Rectal smooth muscle tissue (tissue), 1 donor: ENCODE measurements around the gene OR13J1.

Source experiments
- H3K27ac ChIP-seq: one replicate; pipeline ENCODE4 v1.7.0; 2013; ENCODE audit warnings: low read depth, low read length, inconsistent platforms
- H3K27me3 ChIP-seq: one replicate; pipeline ENCODE4 v1.7.0; 2013; ENCODE audit warnings: low read length; ENCODE audit not compliant: control insufficient read depth, insufficient read depth
- H3K36me3 ChIP-seq: one replicate; pipeline ENCODE4 v1.7.0; 2013; ENCODE audit warnings: low read length; ENCODE audit not compliant: control insufficient read depth, insufficient read depth
- H3K4me1 ChIP-seq: one replicate; pipeline ENCODE4 v1.7.0; 2013; ENCODE audit warnings: low read length; ENCODE audit not compliant: control insufficient read depth, insufficient read depth
- H3K4me3 ChIP-seq: one replicate; pipeline ENCODE4 v1.7.0; 2013; ENCODE audit warnings: low read length
- H3K9ac ChIP-seq: one replicate; pipeline ENCODE4 v1.7.0; 2013; ENCODE audit warnings: low read length

OR13J1 gene

DNA sequence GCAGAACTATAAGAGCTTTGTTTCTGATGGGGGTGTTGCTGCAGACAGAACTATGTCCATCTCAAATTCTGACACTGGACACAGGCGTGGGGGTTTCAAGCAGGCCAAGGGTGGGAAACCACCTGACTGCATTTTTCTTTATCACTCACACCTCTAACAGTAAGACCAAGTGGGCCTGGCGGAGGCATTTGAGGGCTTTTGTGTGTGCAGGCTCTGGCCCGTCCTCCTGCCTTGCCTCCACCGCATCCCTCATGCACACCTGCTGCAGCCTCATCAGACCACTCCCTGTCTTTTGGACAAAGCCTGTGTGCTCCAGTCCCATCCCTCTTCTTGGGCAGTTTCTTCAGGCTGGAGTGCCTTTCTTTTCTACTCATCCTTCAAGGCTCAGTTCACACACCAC lies 7.9 kb downstream of the OR13J1 start:
- Histone ChIP-seq H3K36me3 (no peaks in the 10 kb centered on the region), H3K4me3 (no peak overlapping the region), H3K27ac (no peak overlapping the region), H3K4me1 (no peaks in the 10 kb centered on the region), H3K9ac (no peak overlapping the region), H3K27me3 (peaks cover 2% of the 10 kb centered on the region)

DNA sequence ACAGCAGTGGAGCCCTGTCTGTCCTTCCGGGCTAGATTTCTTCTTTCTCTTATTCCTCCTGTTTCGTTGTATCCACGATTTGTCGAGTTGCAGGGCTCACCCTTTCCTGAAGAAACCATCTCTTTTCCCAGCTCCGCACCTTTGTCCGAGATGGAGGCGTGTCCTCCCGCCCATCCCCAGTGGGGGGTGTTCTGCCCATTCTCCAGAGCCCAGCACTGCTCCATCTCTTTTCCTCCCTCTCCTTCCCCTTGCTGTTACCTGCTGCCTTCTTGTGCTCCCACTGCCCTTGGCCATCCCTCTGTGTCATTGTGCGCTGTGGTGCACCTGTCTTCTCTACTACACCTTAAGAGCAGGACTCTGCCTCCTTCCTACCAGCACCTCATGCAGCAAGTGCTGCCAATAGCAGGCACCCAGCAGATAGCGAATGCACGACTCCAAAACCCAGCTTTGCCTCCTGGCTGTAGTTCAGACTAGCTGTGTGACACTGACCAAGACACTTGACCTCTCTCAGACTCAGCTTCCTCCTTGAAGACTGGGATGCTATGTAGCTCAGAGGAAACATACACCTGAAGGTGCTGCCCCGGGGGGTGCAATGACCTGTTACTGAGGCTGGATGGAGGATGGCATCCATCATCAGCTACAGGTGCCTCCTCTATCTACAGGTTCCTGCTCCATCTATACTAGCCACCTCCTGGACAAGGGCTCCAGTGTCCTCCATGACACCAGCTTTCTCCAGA lies 8.9 kb downstream of the OR13J1 start:
- H3K4me1 ChIP-seq: no peaks in the 10 kb centered on the region
- no peak overlapping the region for H3K27ac ChIP-seq
- H3K9ac ChIP-seq: no peak overlapping the region
- H3K36me3 ChIP-seq: no peaks in the 10 kb centered on the region
- H3K27me3 ChIP-seq: peaks cover 2% of the 10 kb centered on the region
- no peak overlapping the region for H3K4me3 ChIP-seq

DNA sequence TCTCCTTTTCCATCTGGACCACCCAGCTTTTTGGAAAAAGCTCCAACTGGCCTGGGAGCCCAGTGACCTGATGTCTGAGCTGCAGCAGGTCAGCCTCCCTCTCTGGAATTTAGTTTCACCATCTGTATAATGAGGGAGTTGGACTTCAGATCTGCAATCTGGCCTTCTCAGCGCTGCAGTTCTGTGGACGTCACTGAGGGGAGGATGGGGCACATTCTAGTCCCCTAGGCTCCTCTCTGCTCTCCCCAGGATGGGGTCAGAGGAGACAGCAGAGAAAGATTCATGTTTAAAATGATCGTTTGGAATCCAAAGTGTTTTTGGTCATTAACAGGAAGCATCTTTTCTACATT lies 10.2 kb downstream of the OR13J1 start:
- Histone ChIP-seq H3K4me3 (no peak overlapping the region), H3K27me3 (no peaks in the 10 kb centered on the region), H3K27ac (no peak overlapping the region), H3K9ac (no peak overlapping the region), H3K36me3 (no peaks in the 10 kb centered on the region), H3K4me1 (no peaks in the 10 kb centered on the region)

DNA sequence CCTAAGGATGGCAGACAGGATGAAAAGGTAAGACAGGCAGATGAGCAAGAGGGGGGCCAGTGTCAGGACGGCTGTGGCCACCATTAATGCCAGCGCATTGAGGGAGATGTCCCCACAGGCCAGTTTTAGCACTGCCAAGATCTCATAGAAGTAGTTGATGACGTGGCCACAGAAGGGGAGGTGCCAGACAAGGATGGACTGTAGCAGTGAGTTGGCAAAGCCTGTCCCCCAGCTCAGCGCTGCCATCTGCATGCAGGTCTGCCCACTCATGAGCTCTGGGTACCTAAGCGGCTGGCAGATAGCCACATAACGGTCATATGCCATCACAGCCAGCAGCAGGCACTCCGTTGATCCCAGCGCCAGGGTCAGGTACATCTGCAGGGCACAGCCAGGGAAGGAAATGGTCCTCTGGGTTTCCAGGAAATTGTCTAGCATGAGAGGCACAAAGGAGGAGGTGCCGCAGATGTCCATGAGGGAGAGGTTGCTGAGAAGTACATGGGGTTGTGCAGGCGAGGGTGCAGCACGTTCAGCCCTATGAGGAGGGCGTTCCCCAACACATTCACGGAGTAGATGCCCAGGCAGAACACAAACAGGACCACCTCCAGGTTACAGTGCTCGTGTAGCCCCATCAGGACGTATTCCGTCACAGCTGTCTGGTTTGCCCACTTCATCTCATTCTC lies 10.8 kb downstream of the OR13J1 start:
- Histone ChIP-seq H3K27ac (no peak overlapping the region), H3K36me3 (no peaks in the 10 kb centered on the region), H3K4me1 (no peaks in the 10 kb centered on the region), H3K4me3 (no peak overlapping the region), H3K9ac (no peak overlapping the region), H3K27me3 (no peaks in the 10 kb centered on the region)

DNA sequence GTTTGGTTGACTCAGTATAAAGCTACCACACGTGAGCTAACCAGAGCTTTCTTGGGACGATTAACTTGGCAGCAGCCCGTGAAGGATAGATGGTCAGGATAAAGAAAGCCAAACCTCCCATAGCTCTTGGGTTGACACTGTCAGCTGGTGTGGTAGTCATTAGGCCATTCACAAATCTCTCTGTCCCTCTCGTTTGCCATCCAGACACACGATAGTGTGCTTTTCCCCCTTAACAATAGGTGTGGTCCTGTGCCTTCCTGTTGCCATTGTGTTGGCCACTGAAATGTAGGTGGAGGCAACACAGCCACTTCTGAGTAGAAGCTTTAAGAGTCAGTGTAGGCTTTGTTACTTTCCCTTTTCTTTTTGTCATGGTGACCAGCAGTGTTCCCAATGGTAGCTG lies 11.7 kb downstream of the OR13J1 start:
- Histone ChIP-seq H3K36me3 (peaks cover under 1% of the 10 kb centered on the region), H3K4me1 (no peaks in the 10 kb centered on the region), H3K9ac (no peak overlapping the region), H3K27ac (no peak overlapping the region), H3K27me3 (no peaks in the 10 kb centered on the region), H3K4me3 (no peak overlapping the region)

DNA sequence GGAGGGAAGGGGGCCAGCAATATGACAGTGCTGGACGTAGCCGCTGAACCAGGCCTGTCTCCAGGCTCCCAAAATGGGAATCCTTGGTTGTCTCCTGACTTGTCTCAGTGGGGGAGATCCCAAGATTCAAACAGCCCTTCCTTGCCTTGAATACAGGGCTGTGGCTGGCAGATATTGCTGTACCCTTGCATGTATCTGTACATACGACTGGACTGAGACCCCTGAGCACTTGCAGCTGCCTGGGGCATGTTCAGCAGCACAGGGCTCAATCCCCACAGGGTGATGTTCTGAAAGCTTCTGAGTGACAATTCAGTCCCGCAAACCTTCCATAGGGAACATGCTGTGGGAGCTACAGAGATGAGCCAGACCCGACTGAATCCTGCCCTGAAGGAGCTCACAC lies 13.3 kb downstream of the OR13J1 start:
- Histone ChIP-seq H3K4me1 (no peaks in the 10 kb centered on the region), H3K27me3 (no peaks in the 10 kb centered on the region), H3K4me3 (no peak overlapping the region)

DNA sequence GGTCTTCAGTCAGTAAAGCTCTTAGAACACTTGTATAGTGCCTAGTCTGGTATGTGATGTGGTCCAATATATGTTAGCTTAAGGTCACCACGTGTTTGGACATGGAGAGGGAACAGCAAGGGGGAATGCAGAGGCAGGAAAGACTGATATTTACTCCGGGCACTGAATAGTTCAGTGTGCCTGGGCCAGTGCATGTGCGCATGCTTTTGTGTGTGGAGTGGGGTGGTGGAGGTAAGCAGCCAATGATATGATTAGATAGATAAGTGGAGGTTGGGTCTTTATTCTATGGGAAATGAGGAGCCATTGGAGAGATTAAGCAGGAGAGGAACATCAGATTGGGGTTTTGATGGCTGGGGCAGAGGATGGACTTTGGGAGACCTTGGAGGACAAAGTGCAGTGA lies 14.0 kb downstream of the OR13J1 start:
- Histone ChIP-seq H3K27ac (no peak overlapping the region), H3K36me3 (peaks cover 3% of the 10 kb centered on the region), H3K27me3 (no peaks in the 10 kb centered on the region)

More for the DNA sequence above, 13.3 kb downstream of the OR13J1 start:
- Histone ChIP-seq H3K27ac (no peak overlapping the region), H3K36me3 (peaks cover 3% of the 10 kb centered on the region), H3K9ac (no peak overlapping the region)

DNA sequence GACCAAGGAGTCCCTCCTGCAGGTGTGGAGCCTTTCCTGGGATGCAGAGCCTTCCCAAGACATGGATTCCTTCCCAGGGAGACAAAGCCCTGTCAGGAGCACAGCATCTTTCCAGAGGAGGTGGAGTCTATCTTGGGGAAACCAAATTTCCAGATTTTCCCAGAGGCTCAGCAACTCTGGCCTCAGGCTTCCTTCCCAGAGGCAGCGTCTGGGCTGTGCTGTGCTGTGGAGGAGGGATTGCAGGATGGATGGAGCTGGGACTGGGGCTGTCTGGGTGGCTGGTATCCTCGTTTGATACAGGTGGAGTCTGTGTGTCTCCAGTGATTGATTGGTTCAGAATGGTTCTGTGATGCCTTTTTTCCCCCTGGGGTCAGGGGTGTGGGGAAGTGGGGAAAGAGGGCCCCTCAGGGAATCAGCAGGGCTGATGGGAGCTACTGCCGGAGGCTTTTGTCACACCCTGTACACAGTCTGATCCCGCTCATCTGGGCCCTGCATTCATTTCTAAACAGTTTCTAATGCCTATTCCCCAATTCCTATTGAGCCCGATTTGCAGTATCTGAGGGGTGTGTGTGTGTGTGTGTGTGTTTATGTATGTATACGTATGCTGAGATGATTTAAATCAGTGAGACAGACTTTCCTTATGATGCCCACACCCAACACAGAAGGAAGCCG lies 16.0 kb downstream of the OR13J1 start:
- H3K27me3 ChIP-seq: no peaks in the 10 kb centered on the region
- H3K4me3 ChIP-seq: no peak overlapping the region
- H3K27ac ChIP-seq: no peak overlapping the region
- H3K9ac ChIP-seq: no peak overlapping the region
- no peaks in the 10 kb centered on the region for H3K4me1 ChIP-seq
- H3K36me3 ChIP-seq: peaks cover 3% of the 10 kb centered on the region

More for the DNA sequence above, 14.0 kb downstream of the OR13J1 start:
- no peaks in the 10 kb centered on the region for H3K4me1 ChIP-seq
- no peak overlapping the region for H3K4me3 ChIP-seq
- H3K9ac ChIP-seq: no peak overlapping the region

DNA sequence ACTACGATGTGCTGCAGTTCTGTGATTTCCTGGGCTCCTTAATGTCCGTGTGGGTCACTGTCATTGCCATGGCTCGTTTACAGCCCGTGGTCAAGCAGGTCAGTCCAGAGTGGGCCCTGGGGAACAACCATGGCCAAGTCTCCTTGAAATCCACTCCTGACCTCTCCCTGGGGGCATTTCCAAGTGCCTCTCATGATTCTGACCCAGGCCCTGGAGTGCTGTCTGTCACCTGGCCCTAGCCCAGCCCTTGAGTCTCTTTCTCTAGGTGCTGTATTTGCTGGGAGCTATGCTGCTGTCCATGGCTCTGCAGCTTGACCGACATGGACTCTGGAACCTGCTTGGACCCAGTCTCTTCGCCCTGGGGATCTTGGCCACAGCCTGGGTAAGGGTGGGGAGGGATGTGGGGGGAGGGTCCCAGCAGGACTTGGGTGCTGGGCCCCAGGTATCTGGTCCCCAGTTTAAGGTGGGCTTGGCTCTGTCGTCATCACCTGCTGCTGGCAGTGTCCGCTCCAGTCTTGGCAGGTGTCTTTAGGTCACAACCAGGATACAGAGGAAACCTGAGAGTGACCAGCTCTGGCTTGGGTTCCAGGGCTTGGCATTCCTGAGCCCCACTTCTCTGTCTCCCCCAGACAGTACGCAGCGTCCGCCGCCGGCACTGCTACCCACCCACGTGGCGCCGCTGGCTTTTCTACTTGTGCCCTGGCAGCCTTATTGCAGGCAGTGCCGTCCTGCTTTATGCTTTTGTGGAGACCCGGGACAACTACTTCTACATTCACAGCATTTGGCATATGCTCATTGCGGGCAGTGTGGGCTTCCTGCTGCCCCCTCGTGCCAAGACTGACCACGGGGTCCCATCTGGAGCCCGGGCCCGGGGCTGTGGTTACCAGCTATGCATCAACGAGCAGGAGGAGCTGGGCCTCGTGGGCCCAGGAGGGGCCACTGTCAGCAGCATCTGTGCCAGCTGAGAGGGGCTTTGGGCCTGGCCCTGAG lies 17.0 kb downstream of the OR13J1 start:
- H3K4me3 ChIP-seq: no peak overlapping the region
- no peaks in the 10 kb centered on the region for H3K4me1 ChIP-seq
- peaks cover 3% of the 10 kb centered on the region for H3K36me3 ChIP-seq
- no peak overlapping the region for H3K27ac ChIP-seq
- no peak overlapping the region for H3K9ac ChIP-seq
- no peaks in the 10 kb centered on the region for H3K27me3 ChIP-seq

DNA sequence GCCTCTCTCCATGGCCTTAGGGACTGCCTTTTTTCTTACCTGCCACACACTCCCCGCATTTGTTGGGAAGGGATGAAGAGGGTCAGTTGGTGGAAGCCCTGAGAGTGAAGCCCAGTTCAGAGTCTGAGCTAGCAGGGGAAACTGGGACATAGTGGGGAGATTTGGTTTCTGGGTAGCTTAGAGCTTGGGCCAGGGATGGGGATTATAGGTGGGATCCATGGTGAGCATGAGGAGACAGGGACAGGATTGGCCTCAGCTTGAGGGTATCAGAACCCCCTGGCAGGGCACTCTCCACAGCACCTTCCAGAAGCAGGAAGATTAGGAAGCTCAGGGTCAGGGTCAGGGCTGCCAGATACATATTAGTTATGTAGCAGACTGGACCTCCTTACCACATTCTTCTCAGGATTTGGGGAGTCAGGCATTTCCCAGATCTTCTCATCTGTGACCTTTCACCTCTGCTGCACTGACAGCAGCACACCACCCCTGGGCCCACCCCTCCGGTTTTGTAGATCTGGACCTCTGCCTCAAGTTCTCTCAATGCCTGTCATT lies 17.9 kb downstream of the OR13J1 start:
- H3K4me3 ChIP-seq: no peak overlapping the region
- no peaks in the 10 kb centered on the region for H3K27me3 ChIP-seq
- H3K9ac ChIP-seq: no peak overlapping the region
- no peaks in the 10 kb centered on the region for H3K4me1 ChIP-seq
- peaks cover 3% of the 10 kb centered on the region for H3K36me3 ChIP-seq
- no peak overlapping the region for H3K27ac ChIP-seq

DNA sequence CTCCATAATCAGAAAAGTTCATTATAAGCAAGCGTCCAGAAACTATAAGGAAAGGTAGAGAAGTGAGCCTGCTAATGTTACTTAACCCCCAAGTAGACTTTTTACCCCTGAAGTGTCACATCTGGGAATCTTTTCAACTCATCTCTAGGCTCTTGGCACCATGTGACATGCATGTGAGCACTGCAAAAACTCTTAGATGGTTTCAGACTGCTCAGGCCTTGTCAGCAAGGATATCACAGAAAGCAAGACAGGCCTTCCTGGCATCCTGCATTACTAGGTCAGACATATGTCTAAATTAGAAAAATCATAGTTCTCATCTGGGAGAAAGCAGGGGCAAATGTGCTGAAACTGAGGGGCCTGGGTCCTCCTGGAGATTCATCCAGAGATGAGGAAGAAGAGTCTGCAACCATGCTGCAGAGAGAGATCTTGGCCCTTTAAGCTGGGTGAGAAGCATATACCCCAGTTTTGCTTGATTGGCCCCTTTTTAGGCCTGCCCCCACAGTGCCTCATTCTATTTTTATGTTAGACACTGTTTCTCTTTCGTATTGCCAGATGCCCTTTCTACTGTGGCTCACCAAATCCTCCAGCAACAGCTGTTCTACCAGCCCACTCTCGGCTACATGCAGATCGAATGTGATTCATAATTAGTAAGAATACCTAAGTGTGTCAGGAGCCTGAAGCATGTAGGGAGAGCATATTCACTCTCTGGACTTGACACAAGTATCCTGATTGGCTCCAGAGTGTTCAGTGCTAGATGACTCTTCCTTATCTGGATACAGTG lies 22.2 kb downstream of the OR13J1 start:
- Histone ChIP-seq H3K4me3 (no peak overlapping the region), H3K9ac (no peak overlapping the region), H3K27ac (peak overlapping the region; percentile 54), H3K36me3 (no peaks in the 10 kb centered on the region), H3K4me1 (peaks cover 9% of the 10 kb centered on the region), H3K27me3 (no peaks in the 10 kb centered on the region)
